Hepatocyte (in vitro differentiated cells): ENCODE data around the gene ZNF474. TPM values are rescaled to one million over a fixed set of nuclear protein-coding genes. Genes with fewer than 3 reads are reported as not detected.

ENCODE experiments used
- DNase-seq: peaks from one replicate; pipeline ENCODE4 v3.0.0-alpha.2; 2016; ENCODE audit warnings: low spot score
- H2AFZ ChIP-seq: fragments of 200-600 bp; sonication (generic); 2 replicates; pipeline ENCODE4 v1.6.0; 2016; ENCODE audit warnings: antibody characterized with exemption, mild to moderate bottlenecking
- H3K27ac ChIP-seq: fragments of 200-600 bp; sonication (generic); 2 replicates; pipeline ENCODE4 v1.5.1; 2016; ENCODE audit warnings: mild to moderate bottlenecking
- H3K27me3 ChIP-seq: fragments of 200-600 bp; sonication (generic); 2 replicates; pipeline ENCODE4 v1.6.1; 2016
- H3K36me3 ChIP-seq: fragments of 200-600 bp; sonication (generic); replicated peaks from 2 replicates; pipeline ENCODE4 v1.5.1; 2016; ENCODE audit warnings: low read depth; ENCODE audit not compliant: insufficient read depth
- H3K4me1 ChIP-seq: fragments of 200-600 bp; sonication (generic); 2 replicates; pipeline ENCODE4 v1.5.1; 2016; ENCODE audit warnings: mild to moderate bottlenecking, moderate library complexity; ENCODE audit not compliant: insufficient read depth
- H3K4me2 ChIP-seq: fragments of 200-600 bp; sonication (generic); 2 replicates; pipeline ENCODE4 v1.6.0; 2016
- H3K4me3 ChIP-seq: fragments of 200-600 bp; sonication (generic); 2 replicates; pipeline ENCODE4 v1.5.1; 2016; ENCODE audit warnings: mild to moderate bottlenecking
- H3K79me2 ChIP-seq: fragments of 200-600 bp; sonication (generic); 2 replicates; pipeline ENCODE4 v1.6.0; 2017; ENCODE audit warnings: mild to moderate bottlenecking
- H3K9me2 ChIP-seq: fragments of 200-600 bp; sonication (generic); replicated peaks from 2 replicates; pipeline ENCODE4 v1.6.0; 2017; ENCODE audit warnings: mild to moderate bottlenecking; ENCODE audit not compliant: insufficient read depth
- H3K9me3 ChIP-seq: fragments of 200-600 bp; sonication (generic); 2 replicates; pipeline ENCODE4 v1.5.1; 2016; ENCODE audit warnings: low read depth, mild to moderate bottlenecking
- H4K20me1 ChIP-seq: fragments of 200-600 bp; sonication (generic); 2 replicates; pipeline ENCODE4 v1.6.0; 2016; ENCODE audit warnings: mild to moderate bottlenecking; ENCODE audit not compliant: insufficient read depth, poor library complexity, severe bottlenecking
- CTCF ChIP-seq: fragments of 200-600 bp; sonication (generic); IDR thresholded peaks from 2 replicates; pipeline ENCODE4 v1.5.1; 2016; ENCODE audit warnings: antibody characterized with exemption, mild to moderate bottlenecking; ENCODE audit not compliant: poor library complexity
- EZH2 ChIP-seq: fragments of 200-600 bp; sonication (generic); IDR thresholded peaks from 2 replicates; pipeline ENCODE4 v1.6.1; 2016; ENCODE audit warnings: antibody characterized with exemption, mild to moderate bottlenecking, borderline replicate concordance
- EZH2phosphoT487 ChIP-seq: fragments of 200-600 bp; sonication (generic); IDR thresholded peaks from one replicate; pipeline ENCODE4 v1.6.1; 2018; ENCODE audit warnings: antibody characterized with exemption, mild to moderate bottlenecking, low read depth, moderate library complexity; ENCODE audit not compliant: unreplicated experiment, severe bottlenecking
- WGBS: methylation state at CpG from one replicate; pipeline ENCODE4 v1.1.6; 2016; ENCODE audit warnings: low lambda C conversion rate; ENCODE audit errors: missing lambda C conversion rate; 5-methylcytosine and 5-hydroxymethylcytosine counted together
- polyA plus RNA-seq: library from polyadenylated mRNA; unstranded; fragments of >200 nt; fragmentation: Nextera tagmentation; extraction: Ambion mirVana; gene quantifications from 2 replicates; pipeline ENCODE4 v1.2.1, GENCODE V29; 2016
- total RNA-seq: library from RNA; depleted of rRNA; stranded (reverse); fragments of >200 nt; gene quantifications from 2 replicates; pipeline ENCODE4 v1.2.3, GENCODE V29; 2014

ZNF474 gene
- total RNA-seq: 0.43 and 1.9 TPM in 2 replicates
- polyA plus RNA-seq: 1.7 and 2.8 TPM in 2 replicates

GRCh38 chr5:122129306-122129705 is at the start of gene ZNF474:
Gene ZNF474, plus strand, starts transcription at chr5:122129546. Its CDS starts 22,445 bp downstream, at chr5:122151991.
- 19% methylated on average over 4 of the region's 4 CpGs for WGBS
- peak; percentile 85 for DNase-seq

GRCh38 chr5:122081541-122081940 is 47.8 kb upstream of the ZNF474 start:
- H3K9me3 ChIP-seq: no peaks in the 10 kb centered on the region
- H3K4me2 ChIP-seq: no peak overlapping the region
- TF ChIP-seq CTCF: no peak
- TF ChIP-seq EZH2: no peak
- no peak for TF ChIP-seq EZH2phosphoT487
- H2AFZ ChIP-seq: no peak overlapping the region
- no peaks in the 10 kb centered on the region for H3K36me3 ChIP-seq
- H3K4me3 ChIP-seq: no peak overlapping the region
- H3K4me1 ChIP-seq: peaks cover 5% of the 10 kb centered on the region
- H3K9me2 ChIP-seq: no peaks in the 10 kb centered on the region
- no peaks in the 10 kb centered on the region for H4K20me1 ChIP-seq
- no peaks in the 10 kb centered on the region for H3K79me2 ChIP-seq
- WGBS: 47% methylated on average over 2 of the region's 2 CpGs
- H3K27me3 ChIP-seq: no peaks in the 10 kb centered on the region
- H3K27ac ChIP-seq: no peak overlapping the region
- DNase-seq: no peak

More at GRCh38 chr5:122129306-122129705, at the start of gene ZNF474:
- Histone ChIP-seq H3K4me1 (peaks cover 10% of the 10 kb centered on the region), H3K4me3 (no peak within 1 kb of the TSS), H4K20me1 (no peaks in the 10 kb centered on the region), H3K79me2 (no peaks in the 10 kb centered on the region), H2AFZ (no peak within 1 kb of the TSS), H3K9me2 (no peaks in the 10 kb centered on the region), H3K36me3 (no peaks in the 10 kb centered on the region), H3K27me3 (no peaks in the 10 kb centered on the region), H3K4me2 (no peak within 1 kb of the TSS), H3K9me3 (no peaks in the 10 kb centered on the region), H3K27ac (no peak within 1 kb of the TSS)
- TF ChIP-seq EZH2 (no peak), CTCF (no peak), EZH2phosphoT487 (no peak)

GRCh38 chr5:122083535-122083934 is 45.8 kb upstream of the ZNF474 start:
- no peak overlapping the region for H3K4me2 ChIP-seq
- no peak for TF ChIP-seq CTCF
- TF ChIP-seq EZH2phosphoT487: no peak
- TF ChIP-seq EZH2: no peak

GRCh38 chr5:122085041-122085440 is 44.3 kb upstream of the ZNF474 start:
- Histone ChIP-seq H3K4me3 (no peak overlapping the region), H3K36me3 (no peaks in the 10 kb centered on the region), H3K9me2 (no peaks in the 10 kb centered on the region), H3K4me1 (no peaks in the 10 kb centered on the region), H3K79me2 (no peaks in the 10 kb centered on the region), H4K20me1 (no peaks in the 10 kb centered on the region), H3K27ac (no peak overlapping the region), H3K4me2 (no peak overlapping the region), H3K27me3 (no peaks in the 10 kb centered on the region), H2AFZ (no peak overlapping the region), H3K9me3 (no peaks in the 10 kb centered on the region)
- 74% methylated on average over 3 of the region's 3 CpGs for WGBS
- DNase-seq: no peak
- TF ChIP-seq EZH2 (no peak), CTCF (no peak), EZH2phosphoT487 (no peak)

More at GRCh38 chr5:122083535-122083934, 45.8 kb upstream of the ZNF474 start:
- H3K9me2 ChIP-seq: no peaks in the 10 kb centered on the region
- H3K27ac ChIP-seq: no peak overlapping the region
- WGBS: 67% methylated on average over 1 of the region's 1 CpG
- peaks cover 4% of the 10 kb centered on the region for H3K4me1 ChIP-seq
- H3K4me3 ChIP-seq: no peak overlapping the region
- no peaks in the 10 kb centered on the region for H3K36me3 ChIP-seq
- no peaks in the 10 kb centered on the region for H4K20me1 ChIP-seq
- H3K9me3 ChIP-seq: no peaks in the 10 kb centered on the region
- H3K27me3 ChIP-seq: no peaks in the 10 kb centered on the region
- no peak for DNase-seq
- H3K79me2 ChIP-seq: no peaks in the 10 kb centered on the region
- H2AFZ ChIP-seq: no peak overlapping the region
